Choroid plexus epithelial cell (primary cell): ENCODE measurements around the gene RUNX2.

Source experiments
- DNase-seq: peaks from one replicate; pipeline ENCODE4 v3.0.0-alpha.2; 2010; ENCODE audit warnings: low read depth
- H3K4me3 ChIP-seq: 2 replicates; pipeline ENCODE4 v1.5.1; 2011; ENCODE audit warnings: low read depth, mild to moderate bottlenecking, control low read depth, low read length, moderate library complexity
- CTCF ChIP-seq: conservative IDR thresholded peaks from 2 replicates; pipeline ENCODE4 v1.5.1; 2011; ENCODE audit warnings: low read depth, mild to moderate bottlenecking, control low read depth, inconsistent platforms, low read length, moderate library complexity

Gene RUNX2

GRCh38 chr6:45597424-45597823 is 269.3 kb downstream of the RUNX2 start:
- no peak overlapping the region for H3K4me3 ChIP-seq
- DNase-seq: no peak
- TF ChIP-seq CTCF: no peak

- DNase-seq: peak; percentile 30
- no peak overlapping the region for H3K4me3 ChIP-seq
- no peak for TF ChIP-seq CTCF
These were observed 270.9 kb downstream of the RUNX2 start for GRCh38 chr6:45599053-45599452.

GRCh38 chr6:45605971-45606370 is 277.8 kb downstream of the RUNX2 start:
- TF ChIP-seq CTCF: no peak
- DNase-seq: peak; percentile 35
- no peak overlapping the region for H3K4me3 ChIP-seq

- no peak for TF ChIP-seq CTCF
- H3K4me3 ChIP-seq: no peak overlapping the region
- no peak for DNase-seq
These were observed 278.8 kb downstream of the RUNX2 start for GRCh38 chr6:45606831-45607400.

GRCh38 chr6:45607798-45608197 is 279.7 kb downstream of the RUNX2 start:
- TF ChIP-seq CTCF: no peak
- peak; percentile 13 for DNase-seq
- H3K4me3 ChIP-seq: no peak overlapping the region

GRCh38 chr6:45608252-45608913 is 280.3 kb downstream of the RUNX2 start:
- no peak overlapping the region for H3K4me3 ChIP-seq
- DNase-seq: peak; percentile 58
- no peak for TF ChIP-seq CTCF

- DNase-seq: peak; percentile 99
- H3K4me3 ChIP-seq: no peak overlapping the region
- TF ChIP-seq CTCF: no peak
These were observed 281.1 kb downstream of the RUNX2 start for GRCh38 chr6:45609141-45609638.
